MCF 10A (cell line): ENCODE measurements around the gene KLHL40. TPM values are rescaled to one million over a fixed set of nuclear protein-coding genes. Genes with fewer than 3 reads are reported as not detected.

Source experiments
- BruUV-seq: library from RNA; stranded (reverse); fragments of 400-500 nt; replicated peaks from 2 replicates; lab custom pipeline; 2021; lab: Mats Ljungman, UMichigan
- CTCF ChIA-PET: fragments of 300-600 bp; sonication (Branson Sonifier 250); formaldehyde crosslinking; extraction: SDS; loops from one replicate; lab custom pipeline; 2021; ENCODE audit warnings: antibody characterized with exemption, inconsistent platforms; lab: Yijun Ruan, JAX
- POLR2A ChIA-PET: fragments of 300-600, 350-650 bp; sonication (Branson Sonifier 250); formaldehyde crosslinking; extraction: SDS; loops from one replicate; lab custom pipeline; 2020; ENCODE audit warnings: antibody characterized with exemption, inconsistent platforms; lab: Yijun Ruan, JAX
- DNase-seq: peaks from one replicate; pipeline ENCODE4 v3.0.0-alpha.2; 2018; ENCODE audit not compliant: unreplicated experiment
- H3K27ac Mint-ChIP-seq: one replicate; pipeline ENCODE4 v1.8.0; 2022; ENCODE audit warnings: mild to moderate bottlenecking, low read depth, mixed read lengths; ENCODE audit not compliant: unreplicated experiment
- H3K27me3 Mint-ChIP-seq: one replicate; pipeline ENCODE4 v1.8.0; 2022; ENCODE audit warnings: mixed read lengths; ENCODE audit not compliant: insufficient read depth, unreplicated experiment
- H3K36me3 Mint-ChIP-seq: one replicate; pipeline ENCODE4 v1.8.0; 2022; ENCODE audit warnings: mild to moderate bottlenecking, moderate library complexity, mixed read lengths; ENCODE audit not compliant: insufficient read depth, unreplicated experiment
- H3K4me1 Mint-ChIP-seq: one replicate; pipeline ENCODE4 v1.8.0; 2022; ENCODE audit warnings: mixed read lengths; ENCODE audit not compliant: insufficient read depth, unreplicated experiment
- H3K4me3 Mint-ChIP-seq: one replicate; pipeline ENCODE4 v1.8.0; 2022; ENCODE audit warnings: mild to moderate bottlenecking, moderate library complexity, mixed read lengths; ENCODE audit not compliant: unreplicated experiment
- H3K9me3 Mint-ChIP-seq: one replicate; pipeline ENCODE4 v1.8.0; 2022; ENCODE audit warnings: mixed read lengths; ENCODE audit not compliant: unreplicated experiment
- intact Hi-C: fragments of 100-400 bp; cut with micrococcal nuclease; formaldehyde crosslinking; loops from 2 replicates; pipeline ENCODE4 v1.14.1; 2022
- total RNA-seq: library from RNA; stranded (reverse); gene quantifications from 2 replicates; pipeline ENCODE4 v1.2.3, GENCODE V29; 2022
- TF ChIP-seq, protein P1 (sequence below): fragments of 200-600 bp; IDR thresholded peaks from one replicate; pipeline ENCODE4 v1.8.0; 2022; ENCODE audit warnings: antibody characterized with exemption, mild to moderate bottlenecking; ENCODE audit not compliant: unreplicated experiment

Gene KLHL40
- total RNA-seq, 1 experiment from 2014 or later: not detected

DNA sequence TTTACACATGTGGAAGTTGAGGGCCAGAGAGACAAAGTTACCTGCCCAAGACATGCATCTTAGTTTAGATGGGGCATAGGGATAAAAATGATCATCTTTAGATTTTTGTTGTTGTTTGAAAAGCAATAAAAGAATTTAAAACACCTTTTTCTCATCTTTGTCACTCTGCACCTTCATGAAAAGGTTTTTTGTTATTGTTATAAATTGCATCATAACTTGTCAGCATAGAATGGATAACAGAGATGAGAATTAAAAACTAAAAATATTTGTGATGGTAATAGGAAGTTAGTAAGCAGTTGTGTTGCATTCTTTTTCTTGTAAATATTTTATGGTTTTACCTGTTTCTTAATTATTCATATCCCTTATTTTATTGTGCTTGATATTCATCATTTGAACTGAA lies 45.2 kb upstream of the KLHL40 start:
- CTCF ChIA-PET: interaction anchor here (1.0 kb wide), 1 partner anchor 12 kb away, joined by 3 read pairs; no protein-coding TSS in a partner anchor
- TF ChIP-seq, protein P1, sequence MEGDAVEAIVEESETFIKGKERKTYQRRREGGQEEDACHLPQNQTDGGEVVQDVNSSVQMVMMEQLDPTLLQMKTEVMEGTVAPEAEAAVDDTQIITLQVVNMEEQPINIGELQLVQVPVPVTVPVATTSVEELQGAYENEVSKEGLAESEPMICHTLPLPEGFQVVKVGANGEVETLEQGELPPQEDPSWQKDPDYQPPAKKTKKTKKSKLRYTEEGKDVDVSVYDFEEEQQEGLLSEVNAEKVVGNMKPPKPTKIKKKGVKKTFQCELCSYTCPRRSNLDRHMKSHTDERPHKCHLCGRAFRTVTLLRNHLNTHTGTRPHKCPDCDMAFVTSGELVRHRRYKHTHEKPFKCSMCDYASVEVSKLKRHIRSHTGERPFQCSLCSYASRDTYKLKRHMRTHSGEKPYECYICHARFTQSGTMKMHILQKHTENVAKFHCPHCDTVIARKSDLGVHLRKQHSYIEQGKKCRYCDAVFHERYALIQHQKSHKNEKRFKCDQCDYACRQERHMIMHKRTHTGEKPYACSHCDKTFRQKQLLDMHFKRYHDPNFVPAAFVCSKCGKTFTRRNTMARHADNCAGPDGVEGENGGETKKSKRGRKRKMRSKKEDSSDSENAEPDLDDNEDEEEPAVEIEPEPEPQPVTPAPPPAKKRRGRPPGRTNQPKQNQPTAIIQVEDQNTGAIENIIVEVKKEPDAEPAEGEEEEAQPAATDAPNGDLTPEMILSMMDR: no peak
- intact Hi-C loops: no loop called here
- Mint-ChIP-seq H3K4me3 (no peak overlapping the region), H3K4me1 (no peaks in the 10 kb centered on the region), H3K36me3 (no peaks in the 10 kb centered on the region), H3K27ac (peak overlapping the region; percentile 60), H3K9me3 (no peaks in the 10 kb centered on the region), H3K27me3 (no peaks in the 10 kb centered on the region)
- no TSS peak for BruUV-seq
- no peak for DNase-seq
- POLR2A ChIA-PET: interaction anchor here (0.9 kb wide), 1 partner anchor 8 kb away, joined by 3 read pairs; no protein-coding TSS in a partner anchor

DNA sequence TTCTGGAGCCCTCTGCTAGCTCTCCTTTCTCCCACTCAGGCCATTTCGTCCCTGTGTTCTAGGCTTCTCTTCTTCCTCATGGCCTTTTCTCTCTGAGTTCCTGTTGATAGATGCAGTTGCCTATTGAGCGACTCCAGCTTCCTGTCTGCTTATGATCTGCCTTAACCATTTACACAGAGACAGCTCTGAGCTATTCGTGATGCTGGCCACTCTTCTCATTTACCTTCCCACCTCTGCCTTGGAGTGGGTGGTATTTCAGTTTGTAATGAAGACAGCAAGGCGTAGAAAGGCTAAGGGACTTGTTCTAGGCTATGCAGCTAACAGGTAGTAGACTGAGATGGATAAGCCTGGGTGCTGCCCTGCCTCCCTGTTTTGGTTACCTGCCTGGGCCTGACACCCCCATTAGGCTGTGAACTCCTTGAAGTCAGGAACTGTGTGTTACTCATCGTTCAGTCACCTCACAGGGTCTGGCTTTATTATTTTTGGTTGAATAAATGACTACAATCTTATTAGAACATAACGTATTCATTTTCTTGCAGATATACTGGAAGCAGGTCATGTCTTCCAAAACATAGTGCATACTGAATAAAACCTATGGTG lies 44.5 kb upstream of the KLHL40 start:
- TF ChIP-seq, protein P1: no peak
- intact Hi-C loops: no loop called here
- no TSS peak for BruUV-seq
- H3K27ac Mint-ChIP-seq: peak overlapping the region; percentile 60
- no peak overlapping the region for H3K4me3 Mint-ChIP-seq
- ChIA-PET POLR2A (no interaction called here), CTCF (interaction anchor here (0.6 to 1.0 kb wide), 2 partner anchors 11 to 24 kb away, joined by 3 to 4 read pairs; no protein-coding TSS in a partner anchor)
- H3K9me3 Mint-ChIP-seq: no peaks in the 10 kb centered on the region
- no peaks in the 10 kb centered on the region for H3K4me1 Mint-ChIP-seq
- DNase-seq: no peak
- H3K27me3 Mint-ChIP-seq: no peaks in the 10 kb centered on the region
- no peaks in the 10 kb centered on the region for H3K36me3 Mint-ChIP-seq

DNA sequence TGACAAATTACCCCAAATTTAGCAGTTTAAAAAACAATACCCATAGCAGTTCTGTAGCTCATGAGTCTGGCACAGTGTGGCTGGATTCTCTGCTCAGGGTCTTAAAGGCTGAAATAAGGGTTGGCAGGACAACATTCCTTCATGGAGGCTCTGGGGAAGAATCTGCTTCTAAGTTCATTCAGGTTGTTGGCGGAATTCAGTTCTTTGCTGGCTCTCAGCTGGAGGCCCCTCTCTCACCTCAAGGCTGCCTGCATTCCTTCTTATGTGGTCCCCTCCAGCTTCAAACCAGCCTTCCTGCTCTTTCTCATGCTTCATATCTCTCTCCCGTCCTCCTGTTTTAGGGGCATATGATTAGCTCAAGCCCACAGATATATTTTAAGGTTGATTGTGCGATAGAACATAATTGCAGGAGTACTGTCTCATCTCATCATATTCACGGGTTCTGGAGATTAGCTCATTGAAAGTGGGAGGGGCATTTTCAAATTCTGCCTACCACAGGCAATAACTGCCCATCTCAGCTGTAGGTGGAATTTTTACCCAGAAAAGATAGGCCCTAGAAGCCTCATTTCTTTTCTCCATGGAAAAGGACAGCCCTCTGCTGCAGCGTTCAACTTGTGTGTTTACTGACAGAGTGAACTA lies 37.4 kb upstream of the KLHL40 start:
- Mint-ChIP-seq H3K9me3 (no peaks in the 10 kb centered on the region), H3K27me3 (no peaks in the 10 kb centered on the region), H3K4me3 (no peak overlapping the region), H3K36me3 (peaks cover 16% of the 10 kb centered on the region), H3K27ac (peak overlapping the region; percentile 6), H3K4me1 (peaks cover 27% of the 10 kb centered on the region)
- intact Hi-C loops: no loop called here
- ChIA-PET CTCF (interaction anchor here (0.5 to 1.7 kb wide), 6 partner anchors 34 to 146 kb away, joined by 3 to 7 read pairs (median 4); no protein-coding TSS in a partner anchor), POLR2A (interaction anchor here (0.7 to 1.2 kb wide), 5 partner anchors 8 to 50 kb away, joined by 3 to 4 read pairs (median 3); no protein-coding TSS in a partner anchor)
- no peak for DNase-seq
- TF ChIP-seq, protein P1: no peak
- BruUV-seq: TSS peak; percentile 3

DNA sequence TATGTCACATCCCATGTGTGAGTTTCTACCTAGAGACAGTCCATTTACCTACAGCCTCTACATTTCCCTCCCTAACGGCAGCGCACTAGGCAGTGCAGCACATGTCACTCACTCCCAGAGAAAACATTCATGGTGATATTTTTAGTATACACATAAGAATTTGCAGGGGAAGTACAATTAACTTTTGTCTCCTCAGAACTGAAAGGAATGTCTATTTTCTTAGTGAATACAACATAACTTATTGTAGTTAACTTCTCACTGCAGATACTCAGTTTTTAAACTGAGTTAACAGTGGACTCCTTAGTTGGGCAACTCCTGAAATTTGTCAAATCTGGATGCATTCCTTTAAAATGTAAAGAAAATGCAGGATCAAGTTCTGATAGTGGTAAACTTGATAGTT lies 36.3 kb upstream of the KLHL40 start:
- no peak for DNase-seq
- H3K4me3 Mint-ChIP-seq: no peak overlapping the region
- intact Hi-C loops: no loop called here
- ChIA-PET CTCF (interaction anchor here (0.6 to 1.7 kb wide), 3 partner anchors 109 to 191 kb away, joined by 3 read pairs; no protein-coding TSS in a partner anchor), POLR2A (interaction anchor here (1.0 kb wide), 1 partner anchor 15 kb away, joined by 4 read pairs; no protein-coding TSS in a partner anchor)
- TF ChIP-seq, protein P1: no peak
- no peak overlapping the region for H3K27ac Mint-ChIP-seq
- no TSS peak for BruUV-seq
- peaks cover 16% of the 10 kb centered on the region for H3K36me3 Mint-ChIP-seq
- no peaks in the 10 kb centered on the region for H3K27me3 Mint-ChIP-seq
- H3K9me3 Mint-ChIP-seq: no peaks in the 10 kb centered on the region
- H3K4me1 Mint-ChIP-seq: peaks cover 32% of the 10 kb centered on the region
